ENCODE data around the gene EXOC3L1. TPM values are rescaled to one million over a fixed set of nuclear protein-coding genes. Genes with fewer than 3 reads are reported as not detected.

EXOC3L1 gene
- total and polyA plus RNA-seq, 7 experiments from 2014 or later: 0.58 to 0.73 TPM; not detected in 5

GRCh38 chr16:67206129-67206837 is 16.3 kb upstream of the EXOC3L1 start:
- Histone ChIP-seq H3K27me3 (ENCODE audit: control insufficient read depth in 2 of 2, insufficient read depth in 2 of 2, low read length in 2 of 2) (no peaks in the 10 kb centered on the region), H3K4me3 (ENCODE audit: low read length) (no peak overlapping the region), H3K9me3 (ENCODE audit: control insufficient read depth in 2 of 3, low read length in 3 of 3) (no peaks in the 10 kb centered on the region), H3K27ac (ENCODE audit: low read depth, low read length) (no peak overlapping the region), H3K4me1 (ENCODE audit: control insufficient read depth in 2 of 2, insufficient read depth in 2 of 2, low read length in 2 of 2) (no peaks in the 10 kb centered on the region), H3K36me3 (ENCODE audit: control insufficient read depth in 2 of 3, insufficient read depth in 3 of 3, low read length in 3 of 3) (peaks cover 0 to 35% (median 3%) of the 10 kb centered on the region in 3 experiments)
- H3K27ac Mint-ChIP-seq: peak overlapping the region in 3 of 9 donors; percentile 10 to 40 (median 34)
- H3K4me3 Mint-ChIP-seq: no peak overlapping the region
- no peaks in the 10 kb centered on the region for H3K27me3 Mint-ChIP-seq
- H3K4me1 Mint-ChIP-seq: peaks cover 0 to 3% (median 0%) of the 10 kb centered on the region in 7 donors
- ChIA-PET POLR2A (no interaction called here), CTCF (no interaction called here)
- ATAC-seq (no peak), DNase-seq (no peak)
- H3K36me3 Mint-ChIP-seq: no peaks in the 10 kb centered on the region
- intact Hi-C loops (cut with micrococcal nuclease): no loop called here
- peaks cover 0 to 1% (median 0%) of the 10 kb centered on the region in 11 donors for H3K9me3 Mint-ChIP-seq

- H3K27me3 ChIP-seq (ENCODE audit: control insufficient read depth in 2 of 2, insufficient read depth in 2 of 2, low read length in 2 of 2): no peaks in the 10 kb centered on the region
- H3K27ac Mint-ChIP-seq: no peak overlapping the region
- peaks cover 0 to 1% (median 0%) of the 10 kb centered on the region in 11 donors for H3K9me3 Mint-ChIP-seq
- H3K4me1 ChIP-seq (ENCODE audit: control insufficient read depth in 2 of 2, insufficient read depth in 2 of 2, low read length in 2 of 2): no peaks in the 10 kb centered on the region
- ATAC-seq (no peak), DNase-seq (no peak)
- no peak overlapping the region for H3K4me3 ChIP-seq (ENCODE audit: low read length)
- H3K36me3 ChIP-seq (ENCODE audit: control insufficient read depth in 2 of 3, insufficient read depth in 3 of 3, low read length in 3 of 3): peaks cover 0 to 45% (median 3%) of the 10 kb centered on the region in 3 experiments
- peaks cover 0 to 3% (median 0%) of the 10 kb centered on the region in 5 donors for H3K36me3 Mint-ChIP-seq
- intact Hi-C loops (cut with micrococcal nuclease): no loop called here
- no peaks in the 10 kb centered on the region for H3K9me3 ChIP-seq (ENCODE audit: control insufficient read depth in 2 of 3, low read length in 3 of 3)
- no peaks in the 10 kb centered on the region for H3K27me3 Mint-ChIP-seq
- no peak overlapping the region for H3K4me3 Mint-ChIP-seq
- ChIA-PET CTCF (no interaction called here), POLR2A (interaction anchor here (1.5 kb wide), 1 partner anchor 10 kb away, joined by 3 read pairs; no protein-coding TSS in a partner anchor)
- peaks cover 0 to 5% (median 0%) of the 10 kb centered on the region in 7 donors for H3K4me1 Mint-ChIP-seq
- no peak overlapping the region for H3K27ac ChIP-seq (ENCODE audit: low read depth, low read length)
Observed at GRCh38 chr16:67204076-67204475, 14.1 kb upstream of the EXOC3L1 start.

- Histone ChIP-seq H3K36me3 (ENCODE audit: control insufficient read depth in 2 of 3, insufficient read depth in 3 of 3, low read length in 3 of 3) (peaks cover 0 to 54% (median 3%) of the 10 kb centered on the region in 3 experiments), H3K27ac (ENCODE audit: low read depth, low read length) (no peak overlapping the region), H3K27me3 (ENCODE audit: control insufficient read depth in 2 of 2, insufficient read depth in 2 of 2, low read length in 2 of 2) (no peaks in the 10 kb centered on the region), H3K4me3 (ENCODE audit: low read length) (no peak overlapping the region), H3K9me3 (ENCODE audit: control insufficient read depth in 2 of 3, low read length in 3 of 3) (no peaks in the 10 kb centered on the region), H3K4me1 (ENCODE audit: control insufficient read depth in 2 of 2, insufficient read depth in 2 of 2, low read length in 2 of 2) (no peaks in the 10 kb centered on the region)
- no peak for ATAC-seq
- H3K4me1 Mint-ChIP-seq: peaks cover 0 to 5% (median 0%) of the 10 kb centered on the region in 7 donors
- intact Hi-C loops (cut with micrococcal nuclease): no loop called here
- ChIA-PET POLR2A (interaction anchor here (1.1 kb wide), 1 partner anchor 10 kb away, joined by 3 read pairs; no protein-coding TSS in a partner anchor), CTCF (no interaction called here)
- H3K9me3 Mint-ChIP-seq: no peaks in the 10 kb centered on the region
- H3K36me3 Mint-ChIP-seq: peaks cover 0 to 3% (median 0%) of the 10 kb centered on the region in 5 donors
- no peak overlapping the region for H3K4me3 Mint-ChIP-seq
- no peak for DNase-seq
- H3K27ac Mint-ChIP-seq: no peak overlapping the region
- H3K27me3 Mint-ChIP-seq: no peaks in the 10 kb centered on the region
Observed at GRCh38 chr16:67202956-67203493, 13.1 kb upstream of the EXOC3L1 start.

GRCh38 chr16:67202426-67202825 is 12.5 kb upstream of the EXOC3L1 start:
- H3K27me3 ChIP-seq (ENCODE audit: control insufficient read depth in 2 of 2, insufficient read depth in 2 of 2, low read length in 2 of 2): no peaks in the 10 kb centered on the region
- H3K27ac ChIP-seq (ENCODE audit: low read depth, low read length): no peak overlapping the region
- H3K36me3 ChIP-seq (ENCODE audit: control insufficient read depth in 2 of 3, insufficient read depth in 3 of 3, low read length in 3 of 3): peaks cover 0 to 60% (median 5%) of the 10 kb centered on the region in 3 experiments
- no peak overlapping the region for H3K4me3 ChIP-seq (ENCODE audit: low read length)
- ChIA-PET POLR2A (interaction anchor here (1.1 kb wide), 1 partner anchor 9 kb away, joined by 3 read pairs; no protein-coding TSS in a partner anchor), CTCF (no interaction called here)
- DNase-seq: no peak
- H3K4me3 Mint-ChIP-seq: no peak overlapping the region
- H3K4me1 Mint-ChIP-seq: peaks cover 0 to 8% (median 0%) of the 10 kb centered on the region in 7 donors
- no peaks in the 10 kb centered on the region for H3K4me1 ChIP-seq (ENCODE audit: control insufficient read depth in 2 of 2, insufficient read depth in 2 of 2, low read length in 2 of 2)
- intact Hi-C loops (cut with micrococcal nuclease): no loop called here
- H3K9me3 ChIP-seq (ENCODE audit: control insufficient read depth in 2 of 3, low read length in 3 of 3): no peaks in the 10 kb centered on the region
- no peak overlapping the region for H3K27ac Mint-ChIP-seq
- no peak for ATAC-seq
- H3K27me3 Mint-ChIP-seq: no peaks in the 10 kb centered on the region
- H3K36me3 Mint-ChIP-seq: peaks cover 0 to 3% (median 0%) of the 10 kb centered on the region in 5 donors
- H3K9me3 Mint-ChIP-seq: no peaks in the 10 kb centered on the region

GRCh38 chr16:67201411-67202345 is 11.7 kb upstream of the EXOC3L1 start:
- ChIA-PET POLR2A (interaction anchor here (1.1 kb wide), 1 partner anchor 8 kb away, joined by 3 read pairs; no protein-coding TSS in a partner anchor), CTCF (no interaction called here)
- Mint-ChIP-seq H3K4me3 (no peak overlapping the region), H3K9me3 (no peaks in the 10 kb centered on the region), H3K27me3 (no peaks in the 10 kb centered on the region), H3K36me3 (peaks cover 0 to 7% (median 3%) of the 10 kb centered on the region in 5 donors), H3K4me1 (peaks cover 2 to 12% (median 4%) of the 10 kb centered on the region in 7 donors), H3K27ac (no peak overlapping the region)
- intact Hi-C loops (cut with micrococcal nuclease): no loop called here
- ATAC-seq (no peak), DNase-seq (no peak)
- H3K27me3 ChIP-seq (ENCODE audit: control insufficient read depth in 2 of 2, insufficient read depth in 2 of 2, low read length in 2 of 2): no peaks in the 10 kb centered on the region
- no peaks in the 10 kb centered on the region for H3K9me3 ChIP-seq (ENCODE audit: control insufficient read depth in 2 of 3, low read length in 3 of 3)
- H3K36me3 ChIP-seq (ENCODE audit: control insufficient read depth in 2 of 3, insufficient read depth in 3 of 3, low read length in 3 of 3): peaks cover 0 to 68% (median 13%) of the 10 kb centered on the region in 3 experiments
- no peak overlapping the region for H3K27ac ChIP-seq (ENCODE audit: low read depth, low read length)
- no peak overlapping the region for H3K4me3 ChIP-seq (ENCODE audit: low read length)
- H3K4me1 ChIP-seq (ENCODE audit: control insufficient read depth in 2 of 2, insufficient read depth in 2 of 2, low read length in 2 of 2): no peaks in the 10 kb centered on the region

- H3K27me3 Mint-ChIP-seq: no peaks in the 10 kb centered on the region
- H3K36me3 ChIP-seq (ENCODE audit: control insufficient read depth in 2 of 3, insufficient read depth in 3 of 3, low read length in 3 of 3): peaks cover 0 to 80% (median 16%) of the 10 kb centered on the region in 3 experiments
- CTCF ChIA-PET: no interaction called here
- H3K4me1 ChIP-seq (ENCODE audit: control insufficient read depth in 2 of 2, insufficient read depth in 2 of 2, low read length in 2 of 2): no peaks in the 10 kb centered on the region
- H3K4me3 Mint-ChIP-seq: no peak overlapping the region
- H3K27ac Mint-ChIP-seq: no peak overlapping the region
- no peak for DNase-seq
- POLR2A ChIA-PET: no interaction called here
- H3K4me3 ChIP-seq (ENCODE audit: low read length): no peak overlapping the region
- intact Hi-C loops (cut with micrococcal nuclease): no loop called here
- no peaks in the 10 kb centered on the region for H3K27me3 ChIP-seq (ENCODE audit: control insufficient read depth in 2 of 2, insufficient read depth in 2 of 2, low read length in 2 of 2)
- no peaks in the 10 kb centered on the region for H3K9me3 ChIP-seq (ENCODE audit: control insufficient read depth in 2 of 3, low read length in 3 of 3)
- ATAC-seq: no peak
- no peaks in the 10 kb centered on the region for H3K9me3 Mint-ChIP-seq
- peaks cover 5 to 17% (median 10%) of the 10 kb centered on the region in 5 donors for H3K36me3 Mint-ChIP-seq
- H3K27ac ChIP-seq (ENCODE audit: low read depth, low read length): no peak overlapping the region
- peaks cover 14 to 24% (median 15%) of the 10 kb centered on the region in 7 donors for H3K4me1 Mint-ChIP-seq
Observed at GRCh38 chr16:67200491-67200890, 10.6 kb upstream of the EXOC3L1 start.
